Hepatocyte (in vitro differentiated cells): Measurements from ENCODE around the gene SLC41A2.
"Not testable (repeated sequence)": the region's sequence is repeated elsewhere in the genome, so short reads cannot be mapped to it uniquely, and the experiment has no call there.

Experiments
- CTCF ChIP-seq: fragments of 200-600 bp; sonication (generic); IDR thresholded peaks from 2 replicates; pipeline ENCODE4 v1.5.1; 2016; ENCODE audit warnings: antibody characterized with exemption, mild to moderate bottlenecking; ENCODE audit not compliant: poor library complexity
- EZH2 ChIP-seq: fragments of 200-600 bp; sonication (generic); IDR thresholded peaks from 2 replicates; pipeline ENCODE4 v1.6.1; 2016; ENCODE audit warnings: antibody characterized with exemption, mild to moderate bottlenecking, borderline replicate concordance

- not testable (repeated sequence) for TF ChIP-seq CTCF, EZH2
These were observed 19.6 kb upstream of the SLC41A2 start for GRCh38 chr12:104977688-104978087.
